ENCODE results near the gene GGT7.
"Not testable (repeated sequence)": the region's sequence is repeated elsewhere in the genome, so short reads cannot be mapped to it uniquely, and the experiment has no call there.

GGT7 gene

GRCh38 chr20:34883087-34883688, 10.5 kb upstream of the GGT7 start:
- no peak for DNase-seq

DNA sequence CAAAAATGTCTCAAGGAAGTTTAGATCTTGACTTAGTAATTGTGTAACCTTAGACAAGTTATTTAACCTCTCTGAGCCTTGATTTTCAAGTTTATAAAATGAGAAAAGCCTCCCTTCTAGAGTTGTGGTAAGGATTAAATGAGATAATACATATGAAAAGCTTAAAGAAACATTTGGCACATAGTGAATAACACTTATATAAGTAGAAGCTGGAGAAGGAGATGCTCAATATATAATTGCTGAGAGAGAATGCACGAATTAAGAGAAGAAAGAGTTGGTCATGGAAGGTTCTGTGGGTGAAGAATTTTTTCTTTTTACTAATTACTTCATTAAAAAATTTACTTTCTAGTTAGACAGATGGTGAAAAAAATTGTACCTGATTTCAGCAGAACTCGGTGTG, 9.0 kb upstream of the GGT7 start:
- DNase-seq, result no peak

DNA sequence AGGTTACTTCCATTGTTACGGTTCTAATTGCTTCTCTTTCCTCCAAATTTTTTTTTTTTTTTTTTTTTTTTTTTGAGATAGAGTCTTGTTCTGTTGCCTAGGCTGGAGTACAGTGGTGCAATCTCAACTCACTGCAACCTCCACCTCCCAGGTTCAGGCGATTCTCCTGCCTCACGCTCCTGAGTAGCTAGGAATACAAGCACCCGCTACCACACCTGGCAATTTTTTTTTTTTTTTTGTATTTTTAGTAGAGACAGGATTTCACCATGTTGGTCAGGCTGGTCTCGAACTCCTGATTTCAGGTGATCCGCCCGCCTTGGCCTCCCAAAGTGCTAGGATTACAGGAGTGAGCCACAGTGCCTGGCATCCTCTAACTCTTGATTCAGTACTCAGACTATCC, 8.3 kb upstream of the GGT7 start:
- not testable (repeated sequence) for DNase-seq

DNA sequence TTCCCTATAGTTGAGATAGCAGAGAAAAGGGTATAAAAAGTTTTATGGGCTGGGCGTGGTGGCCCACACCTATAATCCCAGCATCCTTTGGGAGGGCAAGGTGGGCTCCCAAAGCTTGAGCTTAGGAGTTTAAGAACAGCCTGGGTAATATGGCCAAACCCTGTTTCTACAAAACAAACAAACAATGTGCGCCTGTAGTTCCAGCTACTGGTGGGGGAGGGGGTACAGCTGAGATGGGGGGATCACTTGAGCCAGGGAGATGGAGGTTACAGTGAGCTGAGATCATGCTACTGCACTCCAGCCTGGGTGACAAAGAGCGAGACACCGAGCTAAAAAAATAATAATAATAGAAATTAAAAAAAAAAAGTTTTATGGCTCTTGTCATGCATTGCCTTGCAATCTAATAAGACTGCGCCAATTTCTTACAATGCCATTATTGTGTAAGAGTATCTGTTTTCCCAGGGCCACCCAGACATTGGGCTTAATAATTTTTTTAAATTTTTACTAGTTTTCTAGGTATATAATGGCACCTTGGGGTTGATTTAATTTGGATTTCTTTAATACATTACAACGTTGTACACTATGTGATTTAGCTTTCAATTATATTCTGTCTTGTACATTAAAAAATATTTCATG, 7.7 kb upstream of the GGT7 start:
- no peak for DNase-seq

DNA sequence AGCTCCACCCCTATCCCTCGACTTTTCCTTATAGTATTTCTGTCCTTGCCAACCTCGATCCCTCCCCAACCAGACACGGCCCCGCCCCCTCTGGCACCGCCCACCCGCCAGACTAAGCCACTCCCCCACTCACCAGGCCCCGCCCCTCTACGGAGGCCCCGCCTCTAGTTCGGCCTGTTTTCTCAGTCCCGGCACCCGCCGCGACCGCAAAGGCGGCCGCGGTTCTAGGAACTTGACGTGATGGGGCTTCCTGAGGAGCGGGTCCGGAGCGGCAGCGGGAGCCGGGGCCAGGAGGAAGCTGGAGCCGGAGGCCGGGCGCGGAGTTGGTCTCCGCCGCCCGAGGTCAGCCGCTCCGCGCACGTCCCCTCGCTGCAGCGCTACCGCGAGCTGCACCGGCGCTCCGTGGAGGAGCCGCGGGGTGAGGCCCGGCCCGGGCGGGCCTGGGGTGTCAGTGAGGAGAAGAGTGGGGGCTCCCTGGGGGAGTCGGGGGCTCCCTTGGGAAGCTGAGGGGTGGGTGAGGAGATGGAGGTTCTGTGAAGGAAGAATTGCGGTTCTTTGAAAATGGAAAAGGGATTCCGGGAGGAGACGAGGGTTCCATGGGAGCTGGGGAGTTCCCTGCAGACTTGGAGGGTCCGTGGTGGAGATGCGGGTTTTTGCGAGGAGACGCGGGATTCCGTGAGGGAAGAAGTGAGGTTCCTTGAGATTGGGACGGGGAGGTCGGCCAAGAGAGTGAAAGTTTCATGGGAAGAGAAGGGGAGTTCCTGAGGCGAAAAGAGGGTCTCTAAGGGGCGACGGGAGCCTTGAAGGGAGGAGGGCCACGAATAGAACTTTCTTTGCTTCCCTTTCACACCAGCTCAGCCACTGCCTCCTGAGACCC, 4.0 kb upstream of the GGT7 start, which contains the start of gene ACSS2:
TSS of gene ACSS2 (plus strand) at position 207 of the 877 bp plus-strand sequence. CDS start at position 241, 34 bp downstream.
- DNase-seq, result no peak

DNA sequence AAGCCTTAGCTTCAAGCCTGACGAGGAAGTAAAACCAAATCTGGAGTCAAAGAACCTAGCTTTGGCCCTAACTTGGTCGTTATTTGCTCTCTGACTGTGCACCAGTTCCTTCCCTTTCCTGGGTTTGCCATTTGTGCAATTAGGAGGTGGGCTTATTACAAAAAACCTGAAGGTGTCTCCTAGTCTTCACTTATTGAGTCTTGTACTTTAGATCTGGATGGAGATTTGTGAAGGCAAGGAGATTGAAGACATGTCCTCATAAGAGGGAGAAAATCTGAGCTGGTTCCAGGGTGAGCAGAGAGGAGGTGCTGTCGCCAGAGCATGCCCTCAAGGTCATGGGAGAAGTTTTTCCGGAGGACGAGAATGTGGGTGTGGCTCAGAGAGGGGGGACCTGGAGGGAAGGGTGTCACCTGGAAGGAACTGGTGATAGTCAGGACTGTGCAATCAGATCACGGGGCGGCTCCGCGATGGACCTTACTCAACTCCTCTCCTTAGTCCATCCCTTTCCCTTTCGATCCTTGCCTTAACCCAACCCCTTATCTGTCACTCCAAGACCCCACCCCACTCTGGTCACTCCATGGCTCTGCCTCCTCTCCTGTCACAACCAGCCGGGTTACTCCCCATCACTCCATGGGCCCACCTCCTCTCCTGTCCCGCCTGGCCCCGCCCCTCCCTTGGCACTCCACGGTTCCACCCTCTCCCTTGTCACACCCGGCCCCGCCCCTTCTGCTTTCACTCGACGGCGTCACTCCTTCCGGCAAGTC, 3.2 kb upstream of the GGT7 start:
- DNase-seq, result peak; percentile 97

DNA sequence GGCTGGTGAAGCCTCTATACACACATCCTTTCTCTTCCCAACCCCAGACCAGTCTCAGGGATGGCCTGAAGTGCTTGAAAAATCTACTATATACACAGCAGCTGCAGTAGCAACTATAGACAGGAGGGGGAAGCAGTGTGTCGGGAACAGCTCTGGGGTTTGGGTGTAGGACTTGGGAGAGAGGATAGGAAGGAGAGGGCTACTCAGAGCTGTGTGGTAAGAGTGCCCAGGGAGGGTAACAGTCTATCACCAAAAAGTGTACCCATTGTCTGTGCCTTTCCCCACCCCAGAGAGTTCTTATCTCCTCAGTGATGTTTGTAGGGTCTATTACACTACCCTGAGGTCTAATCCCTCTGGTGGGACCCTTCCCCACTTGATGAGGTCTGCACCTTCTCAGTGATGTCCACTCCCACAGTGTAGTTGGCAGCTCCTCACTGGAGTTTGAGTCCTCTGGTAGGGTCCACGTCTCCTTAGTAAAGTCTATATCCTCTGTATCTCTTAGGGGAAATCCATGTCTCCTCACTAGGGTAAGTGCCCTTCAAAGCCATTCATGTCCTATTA, 1.5 kb upstream of the GGT7 start:
- peak; percentile 85 for DNase-seq

GRCh38 chr20:34873583-34874093, 982 bp upstream of the GGT7 start:
- DNase-seq, result no peak

GRCh38 chr20:34871966-34872621, 562 bp downstream of the GGT7 start:
- no peak for DNase-seq

DNA sequence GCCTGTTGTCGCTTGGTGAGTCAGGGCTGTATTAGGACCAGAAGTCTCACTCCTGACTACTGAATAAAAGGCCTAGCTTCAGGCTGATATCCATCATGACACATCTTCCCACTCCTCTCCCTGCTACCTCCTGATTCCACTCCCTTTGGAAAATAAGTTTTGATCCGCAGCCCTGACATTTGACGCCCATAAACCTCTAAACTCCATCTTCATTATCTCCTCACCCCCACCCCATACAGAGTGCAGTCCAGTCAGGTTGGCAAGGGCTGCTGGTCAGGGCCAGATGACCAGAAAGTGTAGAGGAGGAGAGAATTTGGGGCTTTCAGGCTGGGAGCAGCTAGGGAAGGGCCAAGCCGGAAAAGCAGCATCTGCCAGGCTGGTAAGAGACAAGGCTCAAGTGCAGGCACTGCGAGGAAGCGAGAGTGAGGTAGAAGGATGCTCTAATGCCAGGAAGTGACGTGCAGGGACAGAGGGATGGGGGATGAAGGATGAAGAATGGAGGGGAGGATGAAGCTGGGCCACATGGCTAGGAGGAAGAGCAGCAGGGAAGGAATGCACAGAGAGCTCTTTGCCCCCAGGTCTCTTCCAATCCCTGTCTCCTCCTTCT, 1.2 kb downstream of the GGT7 start:
- no peak for DNase-seq

DNA sequence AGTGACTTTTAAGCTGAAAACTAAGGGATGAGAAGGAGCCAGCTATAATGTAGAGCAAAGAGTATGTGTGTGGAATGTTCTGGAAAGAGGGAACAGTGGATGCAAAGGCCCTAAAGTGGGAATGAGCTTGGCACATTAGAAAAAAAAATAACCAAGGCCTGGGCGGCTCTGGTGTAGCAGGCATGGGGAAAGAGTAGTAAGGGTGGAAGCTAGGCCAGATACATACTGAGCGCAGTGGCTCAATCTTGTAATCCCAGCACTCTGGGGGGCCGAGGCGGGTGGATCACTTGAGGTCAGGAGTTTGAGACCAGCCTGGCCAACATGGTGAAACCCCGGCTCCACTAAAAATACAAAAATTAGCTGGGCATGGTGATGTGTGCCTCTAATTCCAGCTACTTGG, 8.4 kb downstream of the GGT7 start:
- no peak for DNase-seq

DNA sequence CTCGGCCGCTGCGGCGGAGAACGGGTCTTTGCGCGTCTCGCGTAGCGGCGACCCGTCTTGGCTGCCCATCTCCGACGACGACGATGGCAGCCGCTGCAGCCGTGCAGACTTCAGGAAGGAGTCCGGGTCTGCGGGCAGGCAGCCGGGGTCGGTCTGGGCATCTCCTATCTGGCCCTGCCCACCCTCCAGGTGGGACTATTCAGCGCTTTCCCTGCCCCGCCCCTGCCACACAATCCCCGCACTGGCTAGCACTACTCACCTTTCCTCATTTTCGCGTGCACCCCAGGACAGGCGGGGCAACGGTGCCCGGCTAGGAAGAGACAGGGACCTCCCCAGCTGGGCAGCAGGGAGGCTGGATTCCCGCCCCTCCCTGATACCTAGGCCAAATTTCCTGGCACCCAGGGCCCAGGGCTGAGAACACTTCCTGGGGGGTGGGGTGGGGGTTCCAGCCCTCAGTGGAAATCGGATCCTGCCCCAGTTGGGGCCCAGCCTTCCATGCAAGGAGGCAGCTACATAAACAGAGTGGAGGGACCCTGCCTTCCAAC, 9.2 kb downstream of the GGT7 start:
- no peak for DNase-seq

GRCh38 chr20:34862724-34863123, 9.9 kb downstream of the GGT7 start:
- DNase-seq, result no peak

DNA sequence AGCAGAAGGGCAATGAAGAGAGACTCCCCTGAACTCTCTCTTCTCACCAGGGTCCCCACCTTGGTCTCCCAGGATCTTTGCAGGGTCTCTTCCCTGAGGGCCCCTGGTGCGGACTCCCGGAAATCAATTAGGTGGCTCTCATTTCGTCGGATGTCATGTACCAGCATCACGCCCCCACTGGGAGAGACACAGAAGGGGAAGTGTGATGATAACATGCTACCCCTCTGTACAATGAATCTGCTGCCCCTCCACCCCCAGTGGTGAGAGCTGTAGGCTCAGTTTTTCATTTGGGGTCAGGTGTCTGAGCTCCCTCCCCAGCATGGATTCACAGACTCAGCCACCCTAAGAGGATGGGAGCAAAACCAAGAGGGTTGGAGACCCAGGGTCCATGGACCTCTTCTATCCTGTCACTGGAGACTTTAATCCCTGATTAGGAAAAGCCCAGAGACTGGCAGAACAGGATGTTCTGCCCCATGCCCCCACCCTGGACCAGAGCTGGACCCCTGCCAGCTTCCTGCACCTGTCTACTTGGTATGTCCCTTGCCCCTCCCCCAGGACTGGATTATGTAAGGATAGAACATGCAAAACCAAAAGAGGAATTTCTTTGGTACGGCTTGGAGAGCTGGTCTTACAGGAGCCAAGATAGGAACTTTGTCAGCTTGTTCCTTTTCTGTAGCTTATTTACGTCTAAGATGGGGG, 11.1 kb downstream of the GGT7 start:
- DNase-seq, result no peak

DNA sequence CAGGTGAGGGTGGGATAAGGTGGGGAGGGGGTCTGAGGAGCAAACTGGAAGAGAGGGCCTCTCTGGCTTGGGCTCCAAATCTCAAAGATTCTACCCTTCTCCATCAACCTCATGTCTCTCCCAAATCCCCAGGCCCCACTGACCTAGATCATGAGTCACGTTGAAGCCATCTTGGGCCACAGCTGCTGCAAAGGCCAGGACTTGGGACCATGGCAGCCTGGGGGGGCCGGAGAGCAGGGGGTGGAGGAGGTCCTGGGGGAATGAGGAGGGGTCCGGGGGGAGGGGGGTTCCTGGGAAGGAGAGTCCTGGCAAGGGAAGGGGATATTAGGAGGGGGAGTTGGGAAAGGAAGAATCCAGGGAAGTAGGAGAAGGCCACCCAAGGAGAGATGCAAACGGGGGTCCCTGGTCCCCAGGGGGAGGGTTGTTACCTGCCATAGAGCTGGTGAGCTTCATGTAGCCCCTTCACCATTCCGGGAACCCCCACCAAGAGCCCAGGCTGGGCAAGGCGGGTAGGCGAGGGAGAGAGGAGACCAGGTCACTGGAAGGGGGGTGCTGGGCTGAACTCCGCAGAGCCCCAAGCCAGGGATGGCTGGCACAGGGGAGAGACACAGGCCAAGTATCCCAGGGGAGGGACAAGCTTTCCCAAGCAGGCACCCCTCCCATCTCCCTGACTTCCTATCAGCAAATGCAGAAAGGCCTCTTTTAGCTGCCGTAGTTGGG, 12.7 kb downstream of the GGT7 start:
- DNase-seq, result no peak

DNA sequence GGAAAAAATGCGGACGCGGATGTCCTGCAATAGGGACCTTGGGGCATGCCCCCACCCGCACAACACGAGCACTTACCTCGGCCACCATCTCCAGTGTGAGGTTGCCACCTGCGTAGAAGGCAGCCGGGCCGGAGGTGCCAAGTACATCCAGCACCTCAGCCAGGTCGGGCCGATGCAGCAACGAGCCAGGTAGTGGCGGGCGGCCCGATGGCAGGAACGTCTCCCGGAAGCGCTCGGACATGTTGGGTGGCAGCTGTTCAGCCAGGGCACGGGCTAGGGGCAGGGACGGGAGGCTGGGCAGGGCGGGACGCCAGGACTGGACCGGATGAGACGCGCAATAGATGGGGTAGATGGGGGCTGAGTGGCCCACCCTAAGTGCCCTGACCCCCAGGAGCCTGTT, 13.3 kb downstream of the GGT7 start:
- DNase-seq, result no peak

- DNase-seq, result no peak
Measured at GRCh38 chr20:34852298-34852697, 20.4 kb downstream of the GGT7 start.

GRCh38 chr20:34850969-34851368, 21.7 kb downstream of the GGT7 start:
- no peak for DNase-seq

DNA sequence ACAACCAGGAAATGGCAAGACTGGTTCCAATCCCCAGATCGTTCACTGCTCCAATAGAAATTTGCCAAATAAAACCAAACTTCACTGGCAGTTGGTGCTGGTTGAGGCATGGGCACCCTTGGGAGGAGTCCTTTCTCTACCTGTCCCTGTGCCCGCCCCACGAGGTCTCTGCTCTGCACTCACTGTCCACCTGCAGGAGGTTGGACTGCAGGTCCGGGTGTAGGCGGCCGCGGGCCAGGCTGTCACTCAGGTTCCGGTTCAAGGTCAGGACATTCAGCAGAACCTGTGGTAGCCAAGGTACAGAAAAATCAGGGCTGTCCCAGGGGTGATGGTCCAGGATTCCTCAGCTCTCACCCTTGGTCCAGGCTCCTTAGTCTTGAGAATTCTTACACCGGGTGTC, 22.9 kb downstream of the GGT7 start:
- no peak for DNase-seq

DNA sequence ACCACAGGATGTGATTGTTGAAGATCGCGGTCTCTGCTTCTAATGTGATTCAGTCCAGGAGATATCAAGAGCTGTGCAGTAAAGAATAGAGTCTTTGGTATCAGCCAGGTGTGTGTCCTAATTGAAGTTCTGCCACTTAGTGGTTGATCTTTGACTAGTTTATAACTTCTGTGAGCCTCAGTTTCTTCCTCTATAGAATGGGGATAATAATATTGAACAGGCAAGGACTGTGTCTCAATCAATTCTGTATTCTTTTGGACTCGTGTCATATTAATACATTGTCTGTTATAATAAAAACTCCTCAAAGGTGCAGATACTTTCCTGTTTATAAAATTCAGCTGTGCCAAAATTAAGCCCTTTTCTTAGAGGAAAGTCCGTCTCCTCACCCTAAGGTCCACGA, 24.1 kb downstream of the GGT7 start:
- no peak for DNase-seq
